NCI-H82 (cell line): ENCODE measurements around the gene AFAP1L1.
A peak's percentile ranks its signal among the peaks of the same experiment; 100 is the strongest.

Experiments used
- DNase-seq: peaks from one replicate; lab custom pipeline; 2025; lab: John Stamatoyannopoulos, UW

Gene AFAP1L1

DNA sequence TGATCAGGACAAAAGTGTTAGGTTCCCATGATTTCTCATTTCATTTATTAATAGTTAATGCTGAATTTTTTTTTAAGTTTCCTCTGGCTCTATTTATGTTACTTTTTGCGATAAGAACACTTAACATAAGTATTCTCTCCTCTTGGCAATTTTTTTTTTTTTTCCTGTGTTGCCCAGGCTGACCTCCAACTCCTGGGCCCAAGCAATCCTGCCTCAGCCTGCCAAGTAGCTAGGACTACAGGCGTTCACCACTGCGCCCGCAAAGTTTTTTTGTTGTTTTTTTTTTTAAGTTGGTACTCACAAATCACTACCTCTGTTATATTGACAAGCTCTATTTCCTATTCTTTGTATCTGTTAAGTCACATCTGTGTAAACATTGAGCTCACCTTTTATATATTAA lies 80.5 kb downstream of the AFAP1L1 start:
- DNase-seq = no peak

DNA sequence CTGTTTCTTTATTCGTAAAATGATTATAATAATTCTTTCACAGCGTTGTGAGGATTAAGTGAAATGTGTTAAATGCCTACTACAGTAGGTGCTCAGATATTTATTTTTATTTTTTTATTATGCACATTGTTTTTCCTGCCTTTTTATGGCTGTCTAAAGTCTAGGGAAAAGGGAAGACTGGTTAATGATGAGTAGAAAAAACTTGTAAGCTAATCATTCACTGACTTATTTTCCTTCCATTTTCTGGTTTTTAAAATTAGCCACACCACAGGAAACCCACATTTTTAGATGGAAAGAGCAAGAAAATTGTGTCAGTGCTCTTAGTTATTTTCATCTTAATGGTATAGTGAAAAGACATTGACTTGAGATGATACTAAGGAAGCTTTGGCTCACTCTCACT lies 82.3 kb downstream of the AFAP1L1 start:
- DNase-seq = no peak

DNA sequence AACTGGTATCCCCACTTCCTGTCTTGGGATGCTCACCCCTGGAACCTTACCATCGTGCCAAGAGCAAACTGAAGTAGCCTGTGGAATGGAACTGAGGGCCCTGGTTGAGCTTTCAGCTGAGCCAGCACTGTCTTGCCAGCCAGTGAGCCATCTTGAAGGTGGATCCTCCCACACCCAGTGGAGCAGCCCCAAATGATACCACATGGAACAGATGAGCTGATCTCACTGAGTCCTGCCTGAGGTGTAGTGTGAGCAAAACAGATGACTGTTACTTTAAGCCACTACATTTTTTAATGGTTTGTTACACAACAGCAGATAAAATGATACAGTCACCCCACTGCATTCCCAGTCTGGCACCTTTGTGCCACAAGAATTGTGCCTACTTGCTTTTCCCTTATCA lies 84.0 kb downstream of the AFAP1L1 start:
- no peak for DNase-seq

GRCh38 chr5:149356391-149356790 lies 84.7 kb downstream of the AFAP1L1 start:
- no peak for DNase-seq

DNA sequence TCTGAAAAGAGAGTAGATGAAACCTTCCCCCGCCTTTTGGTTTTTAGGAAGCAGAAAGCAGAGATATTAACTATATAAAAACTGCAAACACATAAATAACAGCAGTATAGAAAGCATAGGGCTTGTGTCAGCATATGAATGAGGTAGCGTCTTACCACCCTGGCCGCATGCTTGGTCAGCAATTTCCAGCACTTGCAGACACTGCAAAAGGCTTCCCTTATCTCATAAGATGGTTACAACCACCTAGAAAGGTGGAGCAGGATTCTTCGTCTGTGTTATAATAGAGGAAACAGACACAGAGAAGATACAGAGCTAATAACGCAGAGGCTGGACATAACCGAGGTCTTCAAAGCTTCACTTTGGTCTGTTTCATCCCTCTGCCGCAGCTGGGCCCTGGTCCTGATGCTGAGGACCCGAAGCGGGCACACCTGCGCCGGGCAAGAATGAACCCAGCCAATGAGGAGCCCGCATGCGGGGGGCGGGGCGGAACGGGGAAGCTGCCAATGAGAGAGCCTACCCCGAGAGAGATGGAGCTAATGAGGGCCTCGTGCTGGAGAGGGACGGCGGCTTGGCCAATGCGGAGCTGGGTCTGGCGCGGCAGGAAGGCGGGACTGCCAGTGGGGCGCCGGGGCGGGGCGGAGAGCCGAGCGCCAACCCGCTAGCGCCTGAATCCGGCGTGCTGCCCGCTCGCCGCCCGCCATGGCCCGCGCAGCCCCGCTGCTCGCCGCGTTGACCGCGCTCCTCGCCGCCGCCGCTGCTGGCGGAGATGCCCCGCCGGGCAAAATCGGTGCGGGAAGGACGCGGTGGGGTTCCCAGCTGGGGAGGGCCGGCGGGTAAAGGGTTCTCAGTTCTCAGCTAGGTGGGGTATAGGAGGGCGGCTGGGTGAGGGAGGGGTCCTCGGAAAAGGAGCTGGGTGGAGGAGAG lies 86.0 kb downstream of the AFAP1L1 start, which contains the start of gene PCYOX1L:
PCYOX1L (plus strand) TSS at position 677 of the 924 bp plus-strand sequence; CDS start at position 700, 23 bp downstream.
- peak; percentile 96 for DNase-seq

- peak; percentile 25 for DNase-seq
These were observed 86.6 kb downstream of the AFAP1L1 start for GRCh38 chr5:149358294-149358651.

GRCh38 chr5:149358868-149359495 lies 87.3 kb downstream of the AFAP1L1 start:
- DNase-seq = no peak

DNA sequence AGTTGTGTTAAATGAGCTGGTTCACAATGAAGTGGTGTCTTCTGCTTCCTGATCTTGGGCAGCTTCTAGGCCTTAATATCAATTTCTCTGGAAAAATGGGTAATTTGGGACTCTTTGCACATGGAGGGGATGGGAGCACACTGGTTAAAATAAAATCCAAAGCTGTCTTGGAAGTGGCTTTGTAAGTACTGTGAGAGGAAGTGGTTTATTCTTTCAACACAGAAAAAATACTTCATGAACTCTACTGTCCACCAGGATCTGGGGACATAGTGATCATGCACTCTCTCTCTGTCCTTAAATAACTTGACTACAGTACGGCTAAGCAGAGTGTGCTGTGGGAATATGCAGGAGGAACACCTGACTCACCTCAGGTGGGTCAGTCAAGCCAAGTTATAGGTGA lies 88.6 kb downstream of the AFAP1L1 start:
- DNase-seq = no peak

DNA sequence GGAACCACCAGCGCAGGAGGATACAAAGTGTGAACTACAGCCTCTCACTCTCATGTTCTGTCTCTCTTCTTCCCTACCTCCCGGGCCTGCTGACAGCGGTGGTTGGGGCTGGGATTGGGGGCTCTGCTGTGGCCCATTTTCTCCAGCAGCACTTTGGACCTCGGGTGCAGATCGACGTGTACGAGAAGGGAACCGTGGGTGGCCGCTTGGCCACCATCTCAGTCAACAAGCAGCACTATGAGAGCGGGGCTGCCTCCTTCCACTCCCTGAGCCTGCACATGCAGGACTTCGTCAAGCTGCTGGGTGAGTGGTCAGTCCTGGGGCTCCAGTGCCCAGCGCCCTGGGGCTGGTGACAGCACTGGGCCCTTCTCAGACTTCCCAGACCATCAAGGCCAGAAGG lies 90.9 kb downstream of the AFAP1L1 start:
- DNase-seq = no peak

- no peak for DNase-seq
These were observed 91.7 kb downstream of the AFAP1L1 start for GRCh38 chr5:149363358-149363757.

DNA sequence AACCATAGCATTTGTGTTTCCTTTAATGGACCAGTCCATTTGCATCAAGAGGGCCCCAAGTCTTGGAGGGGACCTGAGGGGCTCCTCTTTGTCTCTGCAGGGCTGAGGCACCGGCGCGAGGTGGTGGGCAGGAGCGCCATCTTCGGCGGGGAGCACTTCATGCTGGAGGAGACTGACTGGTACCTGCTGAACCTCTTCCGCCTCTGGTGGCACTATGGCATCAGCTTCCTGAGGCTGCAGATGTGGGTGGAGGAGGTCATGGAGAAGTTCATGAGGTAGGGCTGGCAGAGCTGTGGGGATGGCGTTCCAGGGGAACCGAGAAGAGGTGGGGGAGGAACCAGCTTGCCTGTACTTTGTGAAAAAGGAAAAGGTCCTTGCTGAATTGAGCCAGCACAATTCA lies 92.3 kb downstream of the AFAP1L1 start:
- no peak for DNase-seq

GRCh38 chr5:149364719-149365118 lies 93.1 kb downstream of the AFAP1L1 start:
- no peak for DNase-seq

GRCh38 chr5:149365418-149365817 lies 93.8 kb downstream of the AFAP1L1 start:
- DNase-seq = no peak

GRCh38 chr5:149366169-149366729 lies 94.6 kb downstream of the AFAP1L1 start:
- DNase-seq = no peak

- peak; percentile 87 for DNase-seq
These were observed 95.8 kb downstream of the AFAP1L1 start for GRCh38 chr5:149367249-149367971.

DNA sequence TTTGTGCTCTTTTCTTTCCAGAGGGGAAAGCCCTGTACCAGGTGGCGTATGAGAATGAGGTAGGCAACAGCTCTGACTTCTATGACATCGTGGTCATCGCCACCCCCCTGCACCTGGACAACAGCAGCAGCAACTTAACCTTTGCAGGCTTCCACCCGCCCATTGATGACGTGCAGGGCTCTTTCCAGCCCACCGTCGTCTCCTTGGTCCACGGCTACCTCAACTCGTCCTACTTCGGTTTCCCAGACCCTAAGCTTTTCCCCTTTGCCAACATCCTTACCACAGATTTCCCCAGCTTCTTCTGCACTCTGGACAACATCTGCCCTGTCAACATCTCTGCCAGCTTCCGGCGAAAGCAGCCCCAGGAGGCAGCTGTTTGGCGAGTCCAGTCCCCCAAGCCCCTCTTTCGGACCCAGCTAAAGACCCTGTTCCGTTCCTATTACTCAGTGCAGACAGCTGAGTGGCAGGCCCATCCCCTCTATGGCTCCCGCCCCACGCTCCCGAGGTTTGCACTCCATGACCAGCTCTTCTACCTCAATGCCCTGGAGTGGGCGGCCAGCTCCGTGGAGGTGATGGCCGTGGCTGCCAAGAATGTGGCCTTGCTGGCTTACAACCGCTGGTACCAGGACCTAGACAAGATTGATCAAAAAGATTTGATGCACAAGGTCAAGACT lies 96.5 kb downstream of the AFAP1L1 start:
- no peak for DNase-seq

DNA sequence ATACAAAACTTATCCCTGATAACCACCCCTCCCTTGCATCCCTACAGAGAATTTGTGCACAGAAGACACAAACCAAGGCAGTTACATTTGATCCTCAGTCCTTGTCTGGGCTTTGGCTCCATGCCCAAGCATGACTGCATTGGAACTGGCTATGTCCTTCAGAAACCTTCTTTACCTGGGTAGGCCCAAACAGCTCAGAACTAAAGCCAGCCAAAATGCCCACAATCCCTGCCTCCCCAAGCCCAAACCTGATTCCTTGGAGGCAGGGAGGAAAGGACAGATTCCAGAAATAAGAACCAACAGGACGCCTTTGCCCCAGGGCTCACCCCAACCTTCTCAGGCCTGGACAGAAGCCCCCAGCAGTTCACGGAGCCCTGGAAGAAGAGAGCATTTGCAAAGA lies 99.2 kb downstream of the AFAP1L1 start:
- no peak for DNase-seq

GRCh38 chr5:149371296-149371962 lies 99.8 kb downstream of the AFAP1L1 start:
- peak; percentile 82 for DNase-seq

- DNase-seq = no peak
These were observed 100.6 kb downstream of the AFAP1L1 start for GRCh38 chr5:149372076-149372795.

DNA sequence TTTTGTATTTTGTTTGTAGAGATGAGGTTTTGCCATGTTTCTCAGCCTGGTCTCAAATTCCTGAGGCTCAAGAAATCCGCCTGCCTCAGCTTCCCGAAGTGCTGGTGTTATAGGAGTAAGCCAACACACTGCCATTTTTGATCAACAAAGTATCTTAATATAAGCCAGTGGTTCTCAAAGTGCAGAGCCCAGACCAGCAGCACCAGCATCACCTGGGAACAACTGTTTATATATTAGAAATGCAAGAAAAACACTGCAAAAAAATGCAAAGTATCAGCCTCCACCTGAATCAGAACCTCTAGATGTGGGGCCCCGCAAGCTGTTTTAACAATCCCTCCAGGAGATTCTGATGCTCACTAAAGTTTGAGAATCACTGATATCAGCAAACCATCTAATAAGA lies 101.3 kb downstream of the AFAP1L1 start:
- DNase-seq = no peak

DNA sequence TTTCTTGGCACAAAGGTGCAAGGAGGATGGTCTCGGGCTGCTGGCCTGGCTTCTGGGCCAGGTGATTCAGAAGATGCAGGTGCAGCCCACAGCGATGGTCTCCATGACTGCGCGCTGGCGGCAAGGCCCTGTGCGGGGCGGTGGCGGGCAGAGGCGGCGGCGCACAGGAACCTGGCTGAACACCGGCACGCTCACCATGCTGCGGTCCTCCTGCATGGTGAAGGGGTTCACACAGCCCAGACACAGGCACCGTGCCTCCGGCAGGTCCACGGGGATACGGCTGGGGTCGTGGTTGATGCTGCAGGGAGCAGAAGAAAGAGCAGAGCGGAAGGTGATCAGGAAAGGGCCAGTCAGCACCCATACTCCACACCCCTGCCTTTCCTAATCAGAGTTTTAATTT lies 102.6 kb downstream of the AFAP1L1 start:
- no peak for DNase-seq
